ENCODE results near the gene NEUROG1.

DNA sequence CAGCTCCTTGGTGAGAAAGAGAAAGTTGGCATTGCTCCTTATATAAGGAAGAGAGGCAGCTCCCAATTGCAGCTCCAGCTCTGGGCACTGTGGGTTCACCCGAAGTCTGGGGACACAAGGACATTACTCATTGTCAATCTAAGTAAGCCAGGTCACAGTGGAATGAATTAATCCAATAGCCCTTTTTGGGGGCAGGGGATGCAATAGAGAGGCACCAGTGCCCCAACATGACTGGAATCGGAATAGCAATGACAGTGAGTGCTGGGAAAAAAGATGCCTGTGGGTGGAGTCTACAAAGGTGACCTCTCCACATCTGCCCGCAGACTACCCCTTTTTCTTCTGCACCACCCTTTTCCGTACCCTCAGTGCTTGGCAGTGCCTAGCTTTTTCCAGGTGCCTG is 11.1 kb upstream of the NEUROG1 start:
- TF ChIP-seq SPI1 (IDR thresholded peaks at IDR 0.05; ENCODE audit: low read depth, low read length) (no peak), POLR2A (IDR thresholded peaks at IDR 0.05; ENCODE audit: low read depth, low read length) (no peak), POLR2AphosphoS5 (IDR thresholded peaks at IDR 0.05; ENCODE audit: low read depth, low read length) (no peak), PAX5 (IDR thresholded peaks at IDR 0.05; ENCODE audit: insufficient read depth, low read length, severe bottlenecking) (no peak), POU2F2 (IDR thresholded peaks at IDR 0.05; ENCODE audit: low read depth, low read length) (no peak)
